ENCODE results near the gene AGER. TPM values are rescaled to one million over a fixed set of nuclear protein-coding genes. Genes with fewer than 3 reads are reported as not detected.

The AGER gene
- total RNA-seq, 4 donors from 2014 or later: 0.59 to 12.4 (median 2.5) TPM; not detected in 1

DNA sequence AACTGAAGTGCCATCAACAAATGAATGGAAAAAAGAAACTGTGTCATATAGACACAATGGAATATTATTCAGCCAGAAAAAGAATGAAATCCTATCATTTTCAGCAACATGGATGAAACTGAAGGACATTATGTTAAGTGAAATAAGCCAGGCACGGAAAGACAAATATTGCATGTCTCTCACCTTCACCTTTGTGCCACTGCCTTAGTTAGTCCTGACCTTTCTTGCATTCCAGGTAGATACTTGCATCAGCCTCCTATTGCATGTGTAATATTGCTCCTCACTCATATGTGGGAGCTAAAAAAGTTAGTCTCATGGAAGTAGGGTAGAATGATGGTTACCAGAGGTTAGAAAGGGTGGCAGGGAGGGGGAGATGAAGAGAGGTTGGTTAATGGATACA lies 24.9 kb upstream of the AGER start:
- no peak for DNase-seq

DNA sequence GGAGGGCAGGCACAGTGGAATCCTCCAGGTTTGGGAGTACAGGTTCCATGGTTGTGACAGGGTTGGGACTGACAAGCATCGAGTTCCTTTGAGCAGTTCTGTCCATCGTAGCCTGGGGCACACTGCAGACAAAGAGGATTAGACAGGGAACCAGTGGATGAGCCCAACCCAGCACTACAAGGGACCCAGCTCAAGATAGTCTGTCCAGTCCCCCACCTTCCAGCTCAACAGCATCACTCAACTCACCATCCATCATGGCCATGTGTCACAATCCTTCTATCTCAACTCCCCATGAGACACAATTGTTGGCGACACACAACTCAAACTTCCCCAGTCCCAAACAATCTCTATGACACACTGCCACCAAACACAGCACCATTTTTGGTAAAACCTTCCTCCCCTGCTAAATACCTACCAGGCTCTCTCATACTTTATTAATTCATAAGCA lies 20.2 kb upstream of the AGER start:
- H3K4me1 ChIP-seq: no peaks in the 10 kb centered on the region
- intact Hi-C loops (cut with DNase I; ENCODE audit: low total_unique reads): no loop called here
- H3K4me3 ChIP-seq: no peak overlapping the region
- H3K27ac ChIP-seq: no peak overlapping the region
- TF ChIP-seq, protein P1, sequence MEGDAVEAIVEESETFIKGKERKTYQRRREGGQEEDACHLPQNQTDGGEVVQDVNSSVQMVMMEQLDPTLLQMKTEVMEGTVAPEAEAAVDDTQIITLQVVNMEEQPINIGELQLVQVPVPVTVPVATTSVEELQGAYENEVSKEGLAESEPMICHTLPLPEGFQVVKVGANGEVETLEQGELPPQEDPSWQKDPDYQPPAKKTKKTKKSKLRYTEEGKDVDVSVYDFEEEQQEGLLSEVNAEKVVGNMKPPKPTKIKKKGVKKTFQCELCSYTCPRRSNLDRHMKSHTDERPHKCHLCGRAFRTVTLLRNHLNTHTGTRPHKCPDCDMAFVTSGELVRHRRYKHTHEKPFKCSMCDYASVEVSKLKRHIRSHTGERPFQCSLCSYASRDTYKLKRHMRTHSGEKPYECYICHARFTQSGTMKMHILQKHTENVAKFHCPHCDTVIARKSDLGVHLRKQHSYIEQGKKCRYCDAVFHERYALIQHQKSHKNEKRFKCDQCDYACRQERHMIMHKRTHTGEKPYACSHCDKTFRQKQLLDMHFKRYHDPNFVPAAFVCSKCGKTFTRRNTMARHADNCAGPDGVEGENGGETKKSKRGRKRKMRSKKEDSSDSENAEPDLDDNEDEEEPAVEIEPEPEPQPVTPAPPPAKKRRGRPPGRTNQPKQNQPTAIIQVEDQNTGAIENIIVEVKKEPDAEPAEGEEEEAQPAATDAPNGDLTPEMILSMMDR (IDR thresholded peaks at IDR 0.05): no peak
- no peak for TF ChIP-seq POLR2A (IDR thresholded peaks at IDR 0.05)
- H3K36me3 ChIP-seq: no peaks in the 10 kb centered on the region
- H3K9me3 ChIP-seq: no peaks in the 10 kb centered on the region
- H3K27me3 ChIP-seq: no peaks in the 10 kb centered on the region
- no peak for DNase-seq

More for the DNA sequence above, 24.9 kb upstream of the AGER start:
- Histone ChIP-seq H3K27me3 (no peaks in the 10 kb centered on the region), H3K9me3 (no peaks in the 10 kb centered on the region), H3K4me1 (no peaks in the 10 kb centered on the region), H3K4me3 (no peak overlapping the region), H3K27ac (no peak overlapping the region), H3K36me3 (no peaks in the 10 kb centered on the region)
- intact Hi-C loops (cut with DNase I; ENCODE audit: low total_unique reads): no loop called here
- TF ChIP-seq, protein P1 (IDR thresholded peaks at IDR 0.05): no peak

DNA sequence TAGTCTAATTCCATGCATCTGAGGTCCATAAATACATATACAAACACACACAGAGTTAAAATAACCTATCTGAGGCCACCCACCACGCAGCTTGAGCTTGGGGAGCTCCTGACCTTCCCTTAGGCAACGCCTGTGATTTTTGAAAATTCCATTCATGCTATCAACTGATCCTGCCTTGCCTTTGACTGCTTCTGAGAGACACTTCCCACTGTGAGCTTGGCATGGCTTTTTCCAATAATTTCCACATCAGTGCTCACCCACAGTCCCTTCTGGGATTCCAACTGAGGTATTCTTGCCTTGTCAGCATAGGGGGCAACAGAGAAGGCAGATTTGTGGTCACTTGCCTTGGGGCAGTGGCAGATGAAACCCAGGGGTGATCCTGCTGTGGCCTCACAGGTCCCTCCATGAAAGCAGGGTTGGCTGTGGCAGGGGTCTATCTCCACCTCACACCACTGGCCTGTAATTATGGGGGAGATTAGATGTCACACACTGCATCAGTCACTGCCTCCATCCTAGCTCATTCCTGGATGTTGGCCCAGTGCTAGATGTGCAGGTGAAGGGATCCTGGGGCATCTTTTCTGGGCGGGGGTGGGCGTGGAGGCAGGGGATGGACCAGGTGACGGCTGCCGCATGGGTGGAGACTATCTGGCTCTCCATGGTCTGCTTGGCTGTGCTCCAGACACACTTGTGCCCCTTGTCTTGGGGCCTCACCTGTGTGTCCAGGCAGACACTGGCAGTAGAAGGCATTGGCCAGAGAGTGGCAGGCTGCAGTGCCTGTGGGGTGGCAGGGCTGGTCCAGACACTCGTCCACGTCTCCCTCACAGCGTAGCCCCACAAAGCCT lies 19.6 kb upstream of the AGER start:
- no peak overlapping the region for H3K27ac ChIP-seq
- intact Hi-C loops (cut with DNase I; ENCODE audit: low total_unique reads): no loop called here
- H3K4me3 ChIP-seq: no peak overlapping the region
- no peaks in the 10 kb centered on the region for H3K36me3 ChIP-seq
- H3K4me1 ChIP-seq: no peaks in the 10 kb centered on the region
- no peak for DNase-seq
- H3K9me3 ChIP-seq: no peaks in the 10 kb centered on the region
- TF ChIP-seq, protein P1 (IDR thresholded peaks at IDR 0.05): no peak
- TF ChIP-seq POLR2A (IDR thresholded peaks at IDR 0.05): no peak
- H3K27me3 ChIP-seq: no peaks in the 10 kb centered on the region

DNA sequence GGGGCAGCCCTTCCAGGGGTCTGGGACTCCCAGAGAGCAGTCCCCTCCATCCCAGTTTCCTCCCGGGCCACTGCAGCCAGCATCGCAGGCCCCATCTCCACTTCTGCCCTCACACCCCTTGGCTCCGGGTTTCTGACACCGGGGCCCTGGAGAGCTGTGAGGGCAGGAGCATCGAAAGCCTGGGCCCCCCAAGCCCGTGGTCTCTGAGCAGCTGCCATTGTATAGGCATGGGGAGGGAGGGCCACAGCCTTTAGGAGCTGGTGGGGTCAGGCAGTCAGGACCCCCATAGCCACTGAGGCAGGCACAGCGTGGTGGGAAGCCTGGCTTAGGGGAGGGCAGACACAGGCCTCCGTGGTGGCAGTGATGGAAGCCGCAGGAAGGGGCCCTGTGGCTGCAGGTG lies 18.1 kb upstream of the AGER start:
- DNase-seq: no peak

More for the DNA sequence above, 18.1 kb upstream of the AGER start:
- Histone ChIP-seq H3K9me3 (no peaks in the 10 kb centered on the region), H3K27me3 (no peaks in the 10 kb centered on the region), H3K4me3 (no peak overlapping the region), H3K27ac (no peak overlapping the region), H3K36me3 (no peaks in the 10 kb centered on the region), H3K4me1 (peaks cover 2% of the 10 kb centered on the region in 2 donors)
- TF ChIP-seq, protein P1 (IDR thresholded peaks at IDR 0.05): no peak
- no peak for TF ChIP-seq POLR2A (IDR thresholded peaks at IDR 0.05)
- intact Hi-C loops (cut with DNase I; ENCODE audit: low total_unique reads): no loop called here
